OCI-LY3 (cell line): ENCODE measurements around the gene PACSIN2.

Source experiments
- EZH2phosphoT487 ChIP-seq: fragments of 200-600 bp; shearing (Covaris generic); IDR thresholded peaks from 2 replicates; pipeline ENCODE4 v1.6.1; 2018; ENCODE audit warnings: antibody characterized with exemption, mixed run types, low read depth
- TF ChIP-seq, protein P1 (sequence below): fragments of 200-600, 300-600 bp; sonication (generic); IDR thresholded peaks from 2 replicates; pipeline ENCODE4 v1.5.1; 2014; ENCODE audit warnings: antibody characterized with exemption, low read length, low read depth

DNA sequence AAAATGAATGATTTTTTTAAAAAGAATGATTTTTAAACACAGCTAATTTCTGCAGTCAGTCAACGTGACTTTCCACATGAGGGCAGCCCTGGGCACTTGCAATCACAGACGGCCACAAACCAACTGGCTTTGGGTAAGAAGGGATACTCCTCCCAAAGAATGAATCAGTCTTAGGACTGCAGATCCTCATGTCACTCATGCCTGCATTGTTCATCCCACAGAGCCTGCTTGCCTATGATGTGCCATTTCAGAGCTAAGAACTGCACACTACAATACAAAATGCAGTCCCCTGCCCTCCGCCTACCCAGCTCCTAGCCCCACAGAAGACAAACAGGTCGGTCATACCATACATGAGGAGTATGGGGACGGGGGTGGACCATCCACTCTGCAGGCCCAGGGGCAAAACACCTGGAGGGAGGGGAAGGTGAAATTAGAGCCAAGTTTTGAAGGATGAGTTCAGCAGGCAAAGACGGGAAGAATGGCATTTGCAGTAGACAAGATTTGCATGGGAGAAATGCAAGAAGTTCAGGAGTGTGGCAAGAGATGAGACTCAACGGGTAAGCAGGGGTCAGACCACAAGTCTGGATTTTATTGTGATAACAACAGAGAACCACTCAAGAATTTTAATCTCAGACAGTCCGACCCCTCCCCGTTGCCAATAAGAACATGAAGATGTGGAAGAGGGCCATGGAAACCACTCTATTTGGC, 24.7 kb downstream of the PACSIN2 start:
- TF ChIP-seq, protein P1, sequence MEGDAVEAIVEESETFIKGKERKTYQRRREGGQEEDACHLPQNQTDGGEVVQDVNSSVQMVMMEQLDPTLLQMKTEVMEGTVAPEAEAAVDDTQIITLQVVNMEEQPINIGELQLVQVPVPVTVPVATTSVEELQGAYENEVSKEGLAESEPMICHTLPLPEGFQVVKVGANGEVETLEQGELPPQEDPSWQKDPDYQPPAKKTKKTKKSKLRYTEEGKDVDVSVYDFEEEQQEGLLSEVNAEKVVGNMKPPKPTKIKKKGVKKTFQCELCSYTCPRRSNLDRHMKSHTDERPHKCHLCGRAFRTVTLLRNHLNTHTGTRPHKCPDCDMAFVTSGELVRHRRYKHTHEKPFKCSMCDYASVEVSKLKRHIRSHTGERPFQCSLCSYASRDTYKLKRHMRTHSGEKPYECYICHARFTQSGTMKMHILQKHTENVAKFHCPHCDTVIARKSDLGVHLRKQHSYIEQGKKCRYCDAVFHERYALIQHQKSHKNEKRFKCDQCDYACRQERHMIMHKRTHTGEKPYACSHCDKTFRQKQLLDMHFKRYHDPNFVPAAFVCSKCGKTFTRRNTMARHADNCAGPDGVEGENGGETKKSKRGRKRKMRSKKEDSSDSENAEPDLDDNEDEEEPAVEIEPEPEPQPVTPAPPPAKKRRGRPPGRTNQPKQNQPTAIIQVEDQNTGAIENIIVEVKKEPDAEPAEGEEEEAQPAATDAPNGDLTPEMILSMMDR, result 0 out of 2 replicates have a peak, but pooled peaks have one; percentile 10
- no peak for TF ChIP-seq EZH2phosphoT487
